GM19023 (cell line): ENCODE measurements around the gene TMEM54.

Experiments used
- ATAC-seq: cut with Tn5 transposase; IDR thresholded peaks from one replicate; pipeline ENCODE4 v1.9.1; 2021; ENCODE audit warnings: mild to moderate bottlenecking, moderate library complexity; ENCODE audit not compliant: unreplicated experiment

TMEM54 gene

DNA sequence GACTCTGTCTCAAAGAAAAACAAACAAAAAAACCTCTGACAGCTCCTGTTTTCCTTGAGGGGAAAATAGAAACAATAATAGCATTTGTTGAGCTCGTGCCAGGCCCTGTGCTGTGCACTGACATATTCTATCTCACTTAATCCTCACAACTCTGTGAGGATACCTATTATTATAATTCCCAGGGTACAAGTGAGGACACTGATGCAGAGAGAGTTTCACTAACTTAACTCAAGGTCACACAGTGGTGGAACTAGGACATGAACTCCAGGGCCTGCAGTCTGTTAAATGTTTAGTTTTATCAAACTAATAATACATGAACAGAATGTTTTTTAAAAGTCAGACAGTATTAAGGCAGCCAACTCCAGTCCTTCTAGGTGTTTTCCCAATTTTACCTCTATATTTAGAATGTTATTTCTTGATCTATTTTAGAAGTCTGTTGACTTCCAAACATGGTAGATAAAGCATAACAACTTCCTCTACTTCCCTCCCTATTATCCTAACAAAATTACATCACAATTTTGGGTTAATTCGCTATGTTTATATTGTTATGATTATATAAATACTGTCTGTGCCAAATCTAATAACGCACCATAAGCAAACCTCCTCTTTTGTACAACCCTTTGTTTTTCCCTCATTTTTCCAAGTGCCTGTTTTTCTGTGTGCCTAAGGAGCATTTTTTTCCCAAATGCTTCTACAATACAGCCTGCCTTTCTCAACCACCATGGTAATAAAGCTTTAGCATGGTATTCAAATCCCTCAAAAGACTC lies 35.4 kb downstream of the TMEM54 start:
- no peak for ATAC-seq

- no peak for ATAC-seq
Observed at GRCh38 chr1:32864375-32865019, 36.7 kb downstream of the TMEM54 start.

DNA sequence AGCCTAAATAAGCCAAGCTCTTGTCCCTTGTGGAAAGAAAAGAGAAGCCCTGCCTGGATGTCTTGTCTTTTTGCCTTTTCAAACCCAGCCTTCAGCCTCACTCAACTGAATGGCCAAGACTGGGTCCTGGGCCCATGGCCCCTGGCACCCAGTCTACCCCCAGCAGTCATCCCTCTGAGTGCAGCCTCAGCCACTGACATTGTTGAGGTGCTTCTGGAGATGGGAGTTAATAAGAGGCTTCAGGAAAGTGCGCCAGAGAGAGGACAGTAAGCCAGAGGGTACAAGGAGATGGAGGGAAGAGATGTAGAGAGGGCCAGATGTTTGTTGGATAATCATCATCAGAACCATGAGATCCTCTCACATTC lies 37.3 kb downstream of the TMEM54 start:
- ATAC-seq: no peak

DNA sequence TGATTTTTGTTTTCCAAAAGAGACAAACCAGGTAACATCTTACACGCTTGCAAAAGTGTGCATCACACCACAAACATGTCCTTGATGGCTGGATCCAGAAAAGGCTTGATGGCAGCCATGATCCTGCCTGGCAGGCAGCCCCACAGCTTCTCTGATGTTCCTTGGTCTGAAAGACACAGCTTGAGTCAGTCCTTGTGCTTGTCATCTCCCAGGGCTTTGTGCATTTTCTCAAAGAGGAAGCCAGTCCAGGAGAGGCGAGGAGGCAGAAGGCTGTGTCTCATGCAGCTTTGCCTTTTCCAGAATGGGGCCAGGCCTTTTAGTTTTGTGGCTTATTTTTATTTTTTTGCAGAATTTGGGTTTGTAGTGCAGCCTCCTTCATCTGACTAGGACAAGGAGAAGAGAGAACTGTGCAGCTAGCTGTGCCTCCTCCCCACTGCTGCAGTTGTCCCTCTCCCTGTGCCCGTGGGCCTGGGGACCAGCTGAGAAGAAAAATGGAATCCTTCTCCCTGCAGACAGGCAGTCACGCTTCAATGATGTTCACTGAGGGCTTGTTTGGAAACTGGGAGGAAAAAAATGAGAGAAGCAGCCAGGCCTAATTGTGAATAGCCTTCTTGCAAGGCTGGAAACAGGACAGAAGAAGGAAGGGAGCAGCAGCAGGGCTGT lies 37.8 kb downstream of the TMEM54 start:
- no peak for ATAC-seq

DNA sequence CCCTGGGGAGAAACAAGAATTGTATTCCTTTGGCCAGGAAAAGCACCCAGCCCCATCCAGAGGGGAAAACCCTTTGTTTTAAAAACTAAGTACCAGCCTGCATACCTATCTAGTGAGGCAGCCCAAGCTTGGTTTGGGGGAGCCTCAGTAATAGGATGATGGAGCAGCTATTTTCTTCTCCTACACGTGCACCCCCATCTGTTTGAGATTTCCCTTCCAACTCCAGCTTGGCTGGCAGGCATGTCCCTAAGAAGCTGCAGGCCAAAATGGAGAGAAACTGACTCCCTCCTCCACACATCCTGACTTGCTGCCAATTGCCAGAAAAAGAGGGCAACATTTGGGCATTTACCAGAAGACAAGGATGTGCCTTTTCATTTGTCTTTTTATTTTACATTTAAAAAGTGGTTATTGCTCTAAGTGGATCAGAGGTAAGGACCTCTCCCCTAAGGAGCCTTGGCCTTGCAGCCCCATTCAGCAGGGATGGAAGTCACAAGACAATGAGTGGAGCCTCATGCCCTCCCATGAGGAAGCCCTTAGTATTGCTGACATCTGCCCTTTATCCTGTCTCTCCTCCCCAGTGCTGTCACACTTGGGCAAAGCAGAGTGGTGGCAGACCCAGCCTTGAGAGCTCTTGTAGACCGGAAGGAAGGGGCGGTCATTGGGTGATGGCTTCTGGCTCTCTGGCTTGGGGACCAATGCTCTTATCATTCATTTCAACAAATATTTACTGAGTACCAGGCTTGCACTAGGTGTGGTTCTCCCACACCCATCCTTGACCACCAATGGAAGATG lies 39.1 kb downstream of the TMEM54 start:
- no peak for ATAC-seq

- no peak for ATAC-seq
Observed at GRCh38 chr1:32860566-32860965, 40.6 kb downstream of the TMEM54 start.

DNA sequence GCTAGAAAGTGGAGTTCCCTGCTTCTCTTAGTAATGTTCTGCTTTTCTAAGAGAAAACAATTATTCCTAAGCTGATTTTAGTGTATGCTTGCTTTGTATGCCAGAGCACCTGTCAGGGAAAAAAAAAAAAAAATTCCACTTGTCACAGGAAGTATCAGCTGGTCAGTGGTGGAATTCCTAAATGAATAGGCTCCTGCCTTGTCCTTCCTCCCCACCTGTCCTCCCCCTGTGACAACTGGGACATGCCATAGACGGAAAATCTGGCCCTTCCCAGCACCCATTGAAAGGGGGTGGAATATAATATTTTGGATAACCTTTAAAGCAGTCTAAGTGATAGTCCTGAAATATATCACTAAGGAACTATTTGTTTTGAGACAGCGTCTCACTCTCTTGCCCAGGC lies 41.3 kb downstream of the TMEM54 start:
- no peak for ATAC-seq

DNA sequence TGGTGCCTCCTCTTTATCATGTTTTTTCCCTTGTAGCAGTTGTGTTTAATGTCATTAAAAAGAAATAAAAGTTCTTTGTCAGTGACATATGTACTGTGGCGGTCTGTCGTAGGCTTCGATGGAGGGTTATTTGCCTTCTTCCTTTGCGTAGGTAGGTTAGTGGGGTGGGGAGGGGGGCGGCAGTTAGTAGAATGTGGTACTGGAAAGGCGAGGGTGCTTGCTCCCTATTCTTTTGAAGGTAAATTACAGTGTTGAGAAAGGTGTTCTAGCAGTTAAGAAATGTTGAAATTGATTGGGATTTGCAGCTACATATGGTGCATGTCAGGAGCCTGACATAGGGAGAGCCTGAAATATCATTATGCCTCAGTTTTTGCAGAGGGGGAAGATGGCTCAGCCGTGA lies 42.4 kb downstream of the TMEM54 start:
- ATAC-seq: no peak

- no peak for ATAC-seq
Observed at GRCh38 chr1:32858136-32858535, 43.1 kb downstream of the TMEM54 start.

GRCh38 chr1:32855861-32856617 lies 45.1 kb downstream of the TMEM54 start:
- ATAC-seq: no peak

DNA sequence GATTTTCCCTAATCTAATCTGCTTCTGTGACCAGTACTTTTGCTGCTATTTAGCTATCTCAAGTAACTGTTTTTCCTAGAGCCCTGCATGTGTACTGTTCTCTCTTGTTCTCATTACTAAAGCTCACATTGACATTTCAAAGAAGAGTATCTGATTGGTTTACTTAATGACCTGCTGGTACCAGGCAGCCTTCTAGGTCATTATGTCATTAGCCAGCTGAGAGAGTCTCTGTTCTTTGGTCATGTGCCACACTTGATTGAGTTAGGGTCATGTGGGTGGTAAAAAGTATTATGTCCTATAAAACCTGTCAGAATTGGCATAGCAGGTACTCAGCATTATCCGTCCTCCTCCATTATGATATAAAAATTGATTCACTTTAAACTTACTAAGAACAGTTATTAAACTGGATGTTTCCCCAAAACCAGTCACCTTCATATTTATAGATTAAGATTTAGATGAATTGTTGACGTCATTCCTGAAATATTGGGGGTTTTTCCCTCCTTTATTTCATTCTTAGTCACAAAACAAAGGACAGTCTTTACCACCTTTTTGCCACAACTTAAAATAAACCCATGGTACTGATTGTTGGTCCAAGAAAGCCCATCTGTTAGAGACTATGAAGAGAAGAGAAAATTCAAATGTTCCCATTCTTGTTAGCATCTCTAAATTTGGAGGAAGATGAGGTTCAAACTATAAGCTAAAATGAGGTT lies 52.7 kb downstream of the TMEM54 start:
- ATAC-seq: no peak
